ENCODE measurements around the gene JMJD6.

GRCh38 chr17:76775021-76775600 is 48.7 kb upstream of the JMJD6 start:
- TF ChIP-seq FOXA1 (IDR thresholded peaks at IDR 0.05; ENCODE audit: borderline replicate concordance) (no peak), SAFB (IDR thresholded peaks at IDR 0.05; ENCODE audit: borderline replicate concordance, low read depth, low read length) (no peak), E2F6 (IDR thresholded peaks at IDR 0.05; ENCODE audit: borderline replicate concordance in 1 of 2, extremely low read depth in 1 of 2, insufficient read depth in 1 of 2, insufficient read length in 1 of 2, low read depth in 1 of 2, low read length in 1 of 2, poor library complexity in 1 of 2, severe bottlenecking in 1 of 2) (no peak), PATZ1 (CRISPR knock-in tag; IDR thresholded peaks at IDR 0.05; ENCODE audit: borderline replicate concordance) (no peak), MYC (IDR thresholded peaks at IDR 0.05; ENCODE audit: low read depth, low read length) (no peak), MYC (CRISPR knock-in tag; IDR thresholded peaks at IDR 0.05; ENCODE audit: borderline replicate concordance, low read depth) (no peak), CBFB (CRISPR knock-in tag; IDR thresholded peaks at IDR 0.05) (no peak), CBX5 (IDR thresholded peaks at IDR 0.05; ENCODE audit: borderline replicate concordance, low read depth) (no peak), ZNF512 (tag; IDR thresholded peaks at IDR 0.05) (no peak), ERF (CRISPR knock-in tag; IDR thresholded peaks at IDR 0.05) (no peak), AFF1 (IDR thresholded peaks at IDR 0.05; ENCODE audit: low read depth in 1 of 2, partially characterized antibody in 2 of 2) (no peak), CHD4 (IDR thresholded peaks at IDR 0.05; ENCODE audit: insufficient read depth, insufficient replicate concordance, low read depth, low read length, poor library complexity, severe bottlenecking) (no peak), ELK1 (CRISPR knock-in tag; IDR thresholded peaks at IDR 0.05) (no peak), CC2D1A (IDR thresholded peaks at IDR 0.05) (no peak), CTCF (IDR thresholded peaks at IDR 0.05 in 2 of 3, conservative IDR thresholded peaks at IDR 0.05 in 1 of 3; ENCODE audit: insufficient read depth in 2 of 3, low read depth in 1 of 3, low read length in 3 of 3) (no peak)
